Sigmoid colon (tissue), 7 donors: ENCODE measurements around the gene LTK. TPM values are rescaled to one million over a fixed set of nuclear protein-coding genes. Genes with fewer than 3 reads are reported as not detected.

Experiments used
- DNase-seq: peaks from one replicate; pipeline ENCODE4 v3.0.0-alpha.2; 2019
- H3K27ac ChIP-seq, 4 donors: fragments of 200-600 bp; sonication (generic); one replicate each; pipeline ENCODE4 v1.5.1; 2016 to 2019; ENCODE audit warnings: mild to moderate bottlenecking in 1 of 4
- H3K27me3 ChIP-seq, 3 donors: fragments of 200-600 bp; sonication (generic); one replicate each; pipeline ENCODE4 v1.5.1; 2019; ENCODE audit warnings: mild to moderate bottlenecking in 1 of 3
- H3K36me3 ChIP-seq, 4 donors: fragments of 200-600 bp; sonication (generic); one replicate each; pipeline ENCODE4 v1.5.1; 2016 to 2019
- H3K4me1 ChIP-seq, 4 donors: fragments of 200-600 bp; sonication (generic); one replicate each; pipeline ENCODE4 v1.5.1; 2017 to 2019
- H3K4me3 ChIP-seq, 4 donors: fragments of 200-600 bp; sonication (generic); one replicate each; pipeline ENCODE4 v1.5.1; 2017 to 2019; ENCODE audit warnings: mild to moderate bottlenecking in 2 of 4, moderate library complexity in 1 of 4
- H3K9me3 ChIP-seq, 4 donors: fragments of 200-600 bp in 3 of 4; sonication (generic) in 3 of 4; one replicate each; pipeline versions ENCODE4 v1.5.1 to v1.6.1; 2013 to 2019
- EP300 ChIP-seq, 4 donors: sonication (generic); formaldehyde crosslinking; IDR thresholded peaks; one replicate each; pipeline ENCODE4 v1.6.1; 2017; ENCODE audit warnings: antibody characterized with exemption in 4 of 4
- POLR2A ChIP-seq, 2 donors: fragments of 450-650 bp; IDR thresholded peaks; one replicate each; pipeline ENCODE4 v1.6.1; 2016; ENCODE audit warnings: antibody characterized with exemption in 2 of 2, mild to moderate bottlenecking in 2 of 2, moderate library complexity in 2 of 2
- POLR2AphosphoS5 ChIP-seq, 4 donors: sonication (generic); formaldehyde crosslinking; IDR thresholded peaks; one replicate each; pipeline ENCODE4 v1.6.1; 2017; ENCODE audit warnings: antibody characterized with exemption in 4 of 4
- WGBS, 2 donors: extraction: QIAGEN DNeasy Blood & Tissue Kit; methylation state at CpG; one replicate each; pipeline ENCODE4 v1.1.7; 2013; 5-methylcytosine and 5-hydroxymethylcytosine counted together
- intact Hi-C: fragments of 100-400 bp; cut with DNase I; formaldehyde crosslinking; loops from one replicate; pipeline ENCODE4 v1.15.1; 2023
- polyA plus RNA-seq, 3 donors: library from polyadenylated mRNA; stranded (reverse); fragments of 200-250 nt; gene quantifications; one replicate each; pipeline ENCODE4 v1.2.3, GENCODE V29; 2013
- total RNA-seq, 4 donors: library from RNA; depleted of rRNA; stranded (reverse); fragments of >200 nt; gene quantifications; one replicate each; pipeline ENCODE4 v1.1.0, GENCODE V29; 2016
- TF ChIP-seq, protein P1 (sequence below), 4 experiments: fragments of 450-650 bp in 3 of 4; fragments of 200-600 bp in 1 of 4; IDR thresholded peaks; one replicate each; pipeline ENCODE4 v1.5.1; 2016 to 2019; ENCODE audit warnings: antibody characterized with exemption in 4 of 4, mild to moderate bottlenecking in 3 of 4, moderate library complexity in 2 of 4
- donor health status: healthy with polysubstance abuse.
- donor health status: Bipolar disorder and iron deficiency.
- donor health status: healthy.

The LTK gene
- total and polyA plus RNA-seq, 7 donors: 1.6 to 4.8 (median 3.3) TPM; not detected in 1

DNA sequence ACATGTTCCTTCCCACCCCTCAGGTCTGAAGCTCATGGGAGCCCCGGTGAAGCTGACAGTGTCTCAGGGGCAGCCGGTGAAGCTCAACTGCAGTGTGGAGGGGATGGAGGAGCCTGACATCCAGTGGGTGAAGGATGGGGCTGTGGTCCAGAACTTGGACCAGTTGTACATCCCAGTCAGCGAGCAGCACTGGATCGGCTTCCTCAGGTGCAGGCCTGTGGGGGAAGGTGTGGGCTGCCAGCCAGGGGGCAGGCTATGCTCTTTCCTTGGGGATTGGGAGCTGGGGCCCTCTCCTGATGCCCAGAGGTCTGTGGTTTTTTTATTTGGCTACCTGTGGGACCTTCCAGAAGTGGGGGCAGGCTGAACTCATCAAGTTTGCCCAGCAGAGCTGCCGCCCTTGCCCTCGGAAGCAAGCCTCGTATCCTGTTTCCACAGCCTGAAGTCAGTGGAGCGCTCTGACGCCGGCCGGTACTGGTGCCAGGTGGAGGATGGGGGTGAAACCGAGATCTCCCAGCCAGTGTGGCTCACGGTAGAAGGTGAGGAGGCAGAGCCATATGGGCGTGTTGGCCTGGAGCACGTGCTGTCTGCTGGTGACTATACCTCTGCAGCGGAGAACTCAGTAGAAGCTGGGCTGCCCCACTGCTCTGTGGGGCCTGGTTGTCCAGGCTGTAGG, 47.6 kb upstream of the LTK start:
- no peak for TF ChIP-seq EP300 (IDR thresholded peaks at IDR 0.05)
- no peak for TF ChIP-seq POLR2AphosphoS5 (IDR thresholded peaks at IDR 0.05)
- TF ChIP-seq, protein P1, sequence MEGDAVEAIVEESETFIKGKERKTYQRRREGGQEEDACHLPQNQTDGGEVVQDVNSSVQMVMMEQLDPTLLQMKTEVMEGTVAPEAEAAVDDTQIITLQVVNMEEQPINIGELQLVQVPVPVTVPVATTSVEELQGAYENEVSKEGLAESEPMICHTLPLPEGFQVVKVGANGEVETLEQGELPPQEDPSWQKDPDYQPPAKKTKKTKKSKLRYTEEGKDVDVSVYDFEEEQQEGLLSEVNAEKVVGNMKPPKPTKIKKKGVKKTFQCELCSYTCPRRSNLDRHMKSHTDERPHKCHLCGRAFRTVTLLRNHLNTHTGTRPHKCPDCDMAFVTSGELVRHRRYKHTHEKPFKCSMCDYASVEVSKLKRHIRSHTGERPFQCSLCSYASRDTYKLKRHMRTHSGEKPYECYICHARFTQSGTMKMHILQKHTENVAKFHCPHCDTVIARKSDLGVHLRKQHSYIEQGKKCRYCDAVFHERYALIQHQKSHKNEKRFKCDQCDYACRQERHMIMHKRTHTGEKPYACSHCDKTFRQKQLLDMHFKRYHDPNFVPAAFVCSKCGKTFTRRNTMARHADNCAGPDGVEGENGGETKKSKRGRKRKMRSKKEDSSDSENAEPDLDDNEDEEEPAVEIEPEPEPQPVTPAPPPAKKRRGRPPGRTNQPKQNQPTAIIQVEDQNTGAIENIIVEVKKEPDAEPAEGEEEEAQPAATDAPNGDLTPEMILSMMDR (IDR thresholded peaks at IDR 0.05): no peak
- TF ChIP-seq POLR2A (IDR thresholded peaks at IDR 0.05): no peak
- intact Hi-C loops: no loop called here
- H3K9me3 ChIP-seq: no peaks in the 10 kb centered on the region
- no peaks in the 10 kb centered on the region for H3K36me3 ChIP-seq
- DNase-seq: no peak
- H3K4me1 ChIP-seq: peaks cover 0 to 20% (median 17%) of the 10 kb centered on the region in 4 donors
- no peaks in the 10 kb centered on the region for H3K27me3 ChIP-seq
- H3K4me3 ChIP-seq: peak overlapping the region in 1 of 4 donors; percentile 16
- 89 to 92% methylated on average over 16 of the region's 16 CpGs for whole genome bisulfite sequencing, 2 donors
- peak overlapping the region in 2 of 4 donors; percentile 22 to 56 for H3K27ac ChIP-seq

DNA sequence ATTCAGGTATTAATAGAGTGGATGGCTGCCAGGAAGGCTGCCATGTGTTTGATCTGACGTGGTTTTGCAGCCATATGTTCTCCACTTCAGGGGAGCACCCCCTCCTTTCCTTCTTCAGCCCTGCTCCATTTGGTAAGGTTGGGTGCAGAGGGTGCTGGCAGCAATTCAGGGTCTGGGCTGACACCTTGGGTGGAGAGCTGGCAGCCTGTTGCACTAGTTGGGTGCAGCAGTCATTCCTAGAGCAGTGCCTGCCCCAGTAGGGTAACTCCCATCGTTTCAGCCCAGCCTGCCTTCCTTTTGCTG, 46.9 kb upstream of the LTK start:
- no peak overlapping the region for H3K27ac ChIP-seq
- WGBS, 2 donors: 31 to 48% methylated on average over 2 of the region's 2 CpGs
- H3K4me3 ChIP-seq: no peak overlapping the region
- intact Hi-C loops: no loop called here
- H3K27me3 ChIP-seq: no peaks in the 10 kb centered on the region
- no peaks in the 10 kb centered on the region for H3K9me3 ChIP-seq
- TF ChIP-seq POLR2AphosphoS5 (IDR thresholded peaks at IDR 0.05): no peak
- TF ChIP-seq, protein P1 (IDR thresholded peaks at IDR 0.05): no peak
- no peak for TF ChIP-seq EP300 (IDR thresholded peaks at IDR 0.05)
- no peak for TF ChIP-seq POLR2A (IDR thresholded peaks at IDR 0.05)
- no peaks in the 10 kb centered on the region for H3K36me3 ChIP-seq
- H3K4me1 ChIP-seq: peaks cover 0 to 20% (median 17%) of the 10 kb centered on the region in 4 donors
- no peak for DNase-seq

DNA sequence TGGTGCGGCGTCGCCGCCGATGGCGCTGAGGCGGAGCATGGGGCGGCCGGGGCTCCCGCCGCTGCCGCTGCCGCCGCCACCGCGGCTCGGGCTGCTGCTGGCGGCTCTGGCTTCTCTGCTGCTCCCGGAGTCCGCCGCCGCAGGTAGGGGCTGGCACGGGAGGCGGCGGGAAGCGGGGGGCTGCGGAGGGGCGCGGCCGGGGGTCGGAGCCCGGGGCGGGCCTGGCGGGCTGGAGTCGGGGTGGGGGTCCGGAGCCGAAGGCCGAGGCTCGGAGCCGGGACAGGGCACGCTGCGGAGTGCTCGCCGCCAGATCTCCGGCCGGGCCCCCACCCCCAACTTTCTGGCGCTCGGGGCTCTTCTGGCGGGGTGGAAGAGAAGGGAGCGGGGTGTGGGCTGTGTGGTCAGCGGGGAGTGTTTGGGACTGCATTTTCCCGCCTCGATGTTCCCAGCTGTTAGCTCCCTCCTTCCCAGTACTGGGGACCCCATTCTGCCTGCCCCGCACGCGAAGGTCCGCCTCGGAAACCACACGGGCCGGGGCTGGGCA, 45.7 kb upstream of the LTK start:
- Histone ChIP-seq H3K27me3 (no peaks in the 10 kb centered on the region), H3K36me3 (no peaks in the 10 kb centered on the region), H3K4me1 (peaks cover 0 to 20% (median 17%) of the 10 kb centered on the region in 4 donors), H3K27ac (peak overlapping the region; percentile 9 to 66 (median 56)), H3K4me3 (peak overlapping the region; percentile 31 to 84 (median 66)), H3K9me3 (no peaks in the 10 kb centered on the region)
- no peak for DNase-seq
- intact Hi-C loops: loop anchor here (2.0 to 5.0 kb wide), 3 partner anchors 25 to 103 kb away; partner anchors contain the start of gene MGA
- no peak for TF ChIP-seq EP300 (IDR thresholded peaks at IDR 0.05)
- no peak for TF ChIP-seq POLR2A (IDR thresholded peaks at IDR 0.05)
- TF ChIP-seq, protein P1 (IDR thresholded peaks at IDR 0.05): no peak
- no peak for TF ChIP-seq POLR2AphosphoS5 (IDR thresholded peaks at IDR 0.05)
- WGBS, 2 donors: 2% methylated on average over 60 of the region's 60 CpGs

DNA sequence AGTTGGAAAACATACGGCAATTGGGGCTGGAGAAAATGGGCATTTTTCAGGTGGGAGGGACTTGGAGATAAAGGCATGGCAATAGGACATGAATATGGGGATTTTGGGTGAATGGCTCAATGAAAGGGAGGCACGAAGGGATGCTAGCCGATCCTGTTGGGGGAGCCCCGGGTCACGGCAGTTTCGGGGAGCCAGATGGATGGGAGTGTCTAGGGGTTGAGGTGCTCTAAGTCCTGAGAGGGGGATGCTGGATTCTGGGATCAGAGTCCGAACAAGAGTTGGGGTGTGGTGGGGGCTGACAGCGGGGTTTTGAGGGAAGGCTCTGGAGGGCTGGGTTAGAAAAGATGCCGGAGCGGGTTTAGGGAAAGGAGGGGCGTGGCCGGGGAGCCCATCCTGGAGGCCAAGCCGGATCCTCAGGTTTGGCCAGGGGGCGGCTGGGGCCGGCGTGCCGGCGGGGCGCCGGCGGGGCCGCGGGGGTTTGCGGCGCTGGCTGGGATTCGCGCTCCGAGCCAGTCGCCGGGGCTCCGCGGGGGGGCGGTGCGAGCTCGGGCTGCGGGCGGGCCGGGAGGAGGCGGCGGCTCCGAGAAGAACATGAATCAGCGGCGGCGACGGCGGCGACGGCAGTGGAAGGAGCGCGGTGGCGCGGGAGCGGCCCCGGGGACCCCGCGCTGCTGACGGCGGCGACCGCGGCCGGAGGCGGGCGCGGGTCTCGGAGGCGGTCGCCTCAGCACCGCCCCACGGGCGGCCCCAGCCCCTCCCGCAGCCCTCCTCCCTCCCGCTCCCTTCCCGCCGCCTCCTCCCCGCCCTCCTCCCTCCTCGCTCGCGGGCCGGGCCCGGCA, 45.0 kb upstream of the LTK start, which contains the start of gene TYRO3:
Gene TYRO3 (plus strand): TSS at position 813 of the 839 bp plus-strand sequence. CDS start 46 bp downstream, outside the sequence.
- TF ChIP-seq EP300 (IDR thresholded peaks at IDR 0.05) (no peak), POLR2AphosphoS5 (IDR thresholded peaks at IDR 0.05) (no peak), POLR2A (IDR thresholded peaks at IDR 0.05) (no peak)
- TF ChIP-seq, protein P1 (IDR thresholded peaks at IDR 0.05): no peak
- Histone ChIP-seq H3K36me3 (no peaks in the 10 kb centered on the region), H3K9me3 (no peaks in the 10 kb centered on the region), H3K27me3 (no peaks in the 10 kb centered on the region), H3K27ac (peak within 1 kb of the TSS; percentile 9 to 66 (median 56)), H3K4me1 (peaks cover 0 to 20% (median 17%) of the 10 kb centered on the region in 4 donors), H3K4me3 (peak within 1 kb of the TSS; percentile 31 to 84 (median 66))
- 1% methylated on average over 81 of the region's 81 CpGs for WGBS, 2 donors
- intact Hi-C loops: loop anchor here (2.0 to 5.0 kb wide), 3 partner anchors 26 to 104 kb away; partner anchors contain the start of gene MGA
- peak; percentile 80 for DNase-seq
